ENCODE measurements around the gene CYGB. TPM values are rescaled to one million over a fixed set of nuclear protein-coding genes. Genes with fewer than 3 reads are reported as not detected.
"Not testable (repeated sequence)": the region's sequence is repeated elsewhere in the genome, so short reads cannot be mapped to it uniquely, and the experiment has no call there.

CYGB gene
- total RNA-seq, 1 donor from 2014 or later, result 30.2 TPM

- Histone ChIP-seq H3K4me3 (peak overlapping the region; percentile 40), H3K36me3 (no peaks in the 10 kb centered on the region), H3K27me3 (ENCODE audit: low read depth) (no peaks in the 10 kb centered on the region), H3K27ac (peak overlapping the region; percentile 76), H3K4me1 (peaks cover 36% of the 10 kb centered on the region), H3K9me3 (no peaks in the 10 kb centered on the region)
- no peak for TF ChIP-seq CTCF (IDR thresholded peaks at IDR 0.05)
- ATAC-seq (peak; percentile 76 to 83), DNase-seq (peak; percentile 67)
- intact Hi-C loops (cut with DNase I), result no loop called here
These were observed 22.1 kb downstream of the CYGB start for GRCh38 chr17:76515274-76515949.

DNA sequence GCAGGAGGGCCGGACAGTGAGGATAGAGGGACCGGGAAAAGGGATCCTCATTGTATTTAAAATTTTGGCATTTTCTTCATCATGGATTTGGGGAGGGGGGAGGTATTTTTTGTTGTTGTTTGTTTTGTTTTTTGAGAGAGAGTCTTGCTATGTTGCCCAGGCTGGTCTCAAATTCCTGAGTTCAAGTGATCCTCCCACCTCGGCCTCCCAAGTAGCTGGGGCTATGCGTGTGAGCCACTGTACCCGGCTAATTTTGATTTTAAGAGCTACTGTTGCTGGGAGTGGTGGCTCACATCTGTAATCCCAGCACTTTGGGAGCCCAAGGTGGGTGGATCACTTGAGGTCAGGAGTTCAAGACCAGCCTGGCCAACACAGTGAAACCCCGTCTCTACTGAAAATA lies 23.2 kb downstream of the CYGB start:
- DNase-seq; intact Hi-C loops (cut with DNase I); H3K27me3 ChIP-seq (ENCODE audit: low read depth); H3K4me3 ChIP-seq; ATAC-seq; H3K27ac ChIP-seq; H3K9me3 ChIP-seq; H3K36me3 ChIP-seq: not testable (repeated sequence)
- peaks cover 36% of the 10 kb centered on the region for H3K4me1 ChIP-seq

DNA sequence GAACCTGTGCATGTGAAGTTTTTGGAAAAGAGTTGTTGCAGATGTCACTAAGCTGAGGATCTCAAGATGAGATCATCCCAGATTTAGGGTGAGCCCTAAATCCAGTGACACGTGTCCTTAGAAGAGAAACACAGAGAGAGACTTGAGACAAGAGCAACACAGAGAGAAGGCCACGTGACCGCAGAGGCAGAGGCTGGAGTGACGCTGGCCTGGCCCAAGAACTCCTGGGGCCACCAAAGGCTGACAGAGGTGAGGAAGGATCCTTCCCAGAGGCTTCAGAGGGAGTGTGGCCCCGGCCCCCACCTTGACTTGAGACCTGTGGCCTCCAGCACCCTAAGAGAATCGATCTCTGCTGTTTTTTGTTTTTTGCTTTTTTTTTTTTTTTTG lies 24.2 kb downstream of the CYGB start:
- DNase-seq (no peak), ATAC-seq (no peak)
- TF ChIP-seq CTCF (IDR thresholded peaks at IDR 0.05), result no peak
- H3K36me3 ChIP-seq, result no peaks in the 10 kb centered on the region
- peaks cover 36% of the 10 kb centered on the region for H3K4me1 ChIP-seq
- no peaks in the 10 kb centered on the region for H3K27me3 ChIP-seq (ENCODE audit: low read depth)
- no peak overlapping the region for H3K27ac ChIP-seq
- H3K4me3 ChIP-seq, result no peak overlapping the region
- intact Hi-C loops (cut with DNase I), result no loop called here
- H3K9me3 ChIP-seq, result no peaks in the 10 kb centered on the region

DNA sequence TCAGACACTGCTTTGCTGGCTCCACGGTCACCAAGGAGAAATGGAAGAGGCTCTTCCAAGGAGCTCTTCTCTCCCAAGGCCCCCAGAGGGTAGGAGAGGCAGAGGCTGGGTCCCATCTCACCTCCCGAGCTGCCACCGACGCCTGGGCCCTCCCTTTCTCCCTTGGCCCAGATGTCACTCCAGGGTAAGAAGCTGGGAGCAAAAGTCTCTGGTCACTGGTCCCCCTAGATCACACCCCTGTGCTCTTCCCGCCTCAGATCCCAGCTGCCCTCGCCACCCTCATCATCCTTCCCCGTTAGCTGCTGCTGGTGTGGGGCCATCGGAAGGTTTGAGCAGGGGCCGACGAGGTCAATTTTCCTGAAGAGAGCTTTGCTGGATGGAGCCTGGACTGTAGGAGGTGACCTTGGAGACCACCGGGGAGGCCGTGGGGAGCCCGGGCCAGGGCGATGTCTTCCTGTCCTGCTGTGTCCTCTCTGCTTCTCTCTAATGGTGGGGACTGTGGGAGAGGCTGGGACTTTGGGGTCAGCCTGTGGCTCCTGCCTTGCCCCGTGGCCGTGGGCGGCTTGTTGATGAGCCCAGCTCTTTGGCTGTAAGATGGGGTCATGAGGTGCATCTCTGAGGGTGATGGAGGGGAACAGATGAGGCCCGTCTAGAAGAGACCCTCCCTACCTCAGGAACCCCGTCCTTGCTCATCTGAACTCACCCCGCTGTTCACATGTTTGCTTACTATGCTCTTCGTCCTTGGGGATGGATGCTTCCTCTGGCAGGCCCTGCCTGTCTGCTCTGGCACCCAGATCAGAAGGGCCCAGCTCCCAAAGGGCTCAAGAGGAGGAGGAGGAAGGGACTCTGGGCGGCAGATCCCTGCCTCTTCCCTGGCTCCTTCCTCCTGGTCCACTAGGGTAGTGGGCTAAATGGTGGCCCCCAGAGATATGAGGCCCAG lies 24.9 kb downstream of the CYGB start:
- intact Hi-C loops (cut with DNase I), result no loop called here
- DNase-seq, result no peak
- H3K27ac ChIP-seq, result no peak overlapping the region

GRCh38 chr17:76511668-76512365 lies 25.7 kb downstream of the CYGB start:
- Histone ChIP-seq H3K27ac (no peak overlapping the region), H3K9me3 (no peaks in the 10 kb centered on the region), H3K27me3 (ENCODE audit: low read depth) (no peaks in the 10 kb centered on the region), H3K36me3 (no peaks in the 10 kb centered on the region), H3K4me1 (peaks cover 36% of the 10 kb centered on the region), H3K4me3 (no peak overlapping the region)
- intact Hi-C loops (cut with DNase I), result no loop called here
- no peak for ATAC-seq
- TF ChIP-seq CTCF (IDR thresholded peaks at IDR 0.05), result no peak
- no peak for DNase-seq

More for the DNA sequence above, 24.9 kb downstream of the CYGB start:
- Histone ChIP-seq H3K36me3 (no peaks in the 10 kb centered on the region), H3K27me3 (ENCODE audit: low read depth) (no peaks in the 10 kb centered on the region), H3K9me3 (no peaks in the 10 kb centered on the region), H3K4me3 (no peak overlapping the region), H3K4me1 (peaks cover 36% of the 10 kb centered on the region)
- ATAC-seq, result no peak
- TF ChIP-seq CTCF (IDR thresholded peaks at IDR 0.05), result no peak
